WI38 (cell line): ENCODE results near the gene PDE10A.
"Not testable (repeated sequence)": the region's sequence is repeated elsewhere in the genome, so short reads cannot be mapped to it uniquely, and the experiment has no call there.

ENCODE experiments used
- H3K4me3 ChIP-seq: 2 replicates; pipeline ENCODE4 v1.5.1; 2011; ENCODE audit warnings: low read depth, mild to moderate bottlenecking, control low read depth, low read length
- CTCF ChIP-seq: IDR thresholded peaks from 2 replicates; pipeline ENCODE4 v1.5.1; 2012; ENCODE audit warnings: low read depth, mild to moderate bottlenecking, control low read depth, low read length

Gene PDE10A

GRCh38 chr6:165599121-165599520, 63.9 kb downstream of the PDE10A start:
- H3K4me3 ChIP-seq, result no peak overlapping the region
- TF ChIP-seq CTCF, result no peak

GRCh38 chr6:165597821-165598220, 65.2 kb downstream of the PDE10A start:
- no peak overlapping the region for H3K4me3 ChIP-seq
- no peak for TF ChIP-seq CTCF

DNA sequence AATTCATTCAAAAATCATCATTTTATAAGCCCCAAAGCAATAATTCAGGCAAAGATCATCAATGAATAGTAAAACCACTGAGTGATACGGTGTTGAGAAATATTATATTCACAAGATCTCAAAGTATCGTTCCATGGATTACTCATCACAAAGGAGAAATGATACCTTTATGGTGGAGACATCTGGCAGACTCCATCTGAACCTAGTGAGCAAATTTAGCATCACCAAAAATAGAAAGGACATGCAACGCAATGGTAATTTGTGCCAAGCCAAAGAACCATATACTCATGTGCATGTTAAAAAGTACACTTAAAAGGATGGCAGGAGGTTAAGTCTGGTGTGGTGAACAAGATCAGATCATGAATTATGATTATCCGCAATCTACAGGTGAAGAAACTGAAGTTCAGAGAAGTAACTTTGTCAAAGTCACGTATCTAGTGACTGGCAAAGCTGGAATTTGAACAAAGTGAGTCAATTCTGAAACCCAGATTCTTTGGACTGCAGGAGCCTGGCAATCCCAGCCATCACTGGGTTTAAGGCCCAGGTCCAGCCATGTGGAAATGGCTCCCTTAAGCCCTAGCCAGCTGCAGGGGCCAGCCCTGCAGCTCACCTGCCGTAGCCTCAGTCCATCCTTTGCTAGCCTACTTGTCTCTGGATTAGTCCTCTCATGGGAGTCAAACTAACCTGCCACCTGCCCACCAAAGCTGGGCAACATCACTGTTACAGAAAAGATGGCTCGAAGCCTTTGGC, 68.3 kb downstream of the PDE10A start:
- TF ChIP-seq CTCF, result no peak

GRCh38 chr6:165592947-165593346, 70.1 kb downstream of the PDE10A start:
- not testable (repeated sequence) for H3K4me3 ChIP-seq

More for the DNA sequence above, 68.3 kb downstream of the PDE10A start:
- no peak overlapping the region for H3K4me3 ChIP-seq

DNA sequence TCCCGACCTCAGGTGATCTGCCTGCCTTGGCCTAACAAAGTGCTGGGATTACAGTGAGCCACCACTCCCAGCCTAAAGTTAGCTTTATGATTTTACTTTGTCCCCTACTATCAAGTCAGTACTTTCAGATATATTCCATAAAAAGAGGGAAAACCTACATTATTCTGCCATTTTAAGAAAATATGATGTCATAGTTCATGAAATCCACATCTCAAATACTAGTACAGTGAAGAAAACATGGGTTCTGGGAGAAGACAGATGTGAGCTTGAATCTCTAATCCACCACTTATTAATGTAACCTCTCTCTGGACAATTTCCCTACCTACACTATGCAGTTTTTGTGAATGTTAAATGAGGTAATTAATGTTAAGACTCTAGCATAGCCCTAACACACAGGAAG, 74.5 kb downstream of the PDE10A start:
- TF ChIP-seq CTCF, result no peak
- H3K4me3 ChIP-seq, result no peak overlapping the region

GRCh38 chr6:165587206-165587605, 75.8 kb downstream of the PDE10A start:
- no peak for TF ChIP-seq CTCF

DNA sequence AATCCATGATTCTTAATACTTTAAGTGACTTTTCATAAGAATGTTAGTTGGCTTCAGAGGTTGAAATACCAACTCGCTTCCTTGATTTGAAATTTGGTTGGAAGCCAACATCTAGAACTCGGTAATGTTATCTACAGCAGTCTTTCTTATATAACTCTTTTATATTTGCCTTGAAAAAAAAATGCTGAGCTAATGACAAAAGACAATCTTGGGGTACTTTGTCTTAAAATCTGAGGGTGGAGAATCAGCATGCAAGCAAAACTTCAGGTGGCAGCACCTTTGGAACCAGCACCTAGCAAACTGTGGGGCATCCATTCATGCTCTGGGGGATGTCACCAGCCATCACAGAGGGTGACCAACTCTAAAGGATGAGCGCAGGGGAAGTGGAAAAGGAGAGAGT, 76.3 kb downstream of the PDE10A start:
- no peak for TF ChIP-seq CTCF

More at GRCh38 chr6:165587206-165587605, 75.8 kb downstream of the PDE10A start:
- H3K4me3 ChIP-seq, result no peak overlapping the region

GRCh38 chr6:165585060-165585459, 78.0 kb downstream of the PDE10A start:
- TF ChIP-seq CTCF, result no peak

More for the DNA sequence above, 76.3 kb downstream of the PDE10A start:
- H3K4me3 ChIP-seq, result no peak overlapping the region

More at GRCh38 chr6:165585060-165585459, 78.0 kb downstream of the PDE10A start:
- H3K4me3 ChIP-seq, result no peak overlapping the region
